H1 (cell line): ENCODE measurements around the gene LRP1-AS.

Experiments used
- EP300 ChIP-seq, 2 experiments: IDR thresholded peaks; 1 replicate in 1 of 2; 2 replicates in 1 of 2; pipeline ENCODE4 v1.6.1; 2011 to 2012; ENCODE audit warnings: low read depth in 2 of 2, low read length in 2 of 2, mild to moderate bottlenecking in 2 of 2, borderline replicate concordance in 1 of 2, inconsistent platforms in 1 of 2, moderate library complexity in 1 of 2
- EZH2 ChIP-seq: fragments of 200-600 bp; sonication (generic); IDR thresholded peaks from 2 replicates; pipeline ENCODE4 v1.7.1; 2012; ENCODE audit warnings: low read depth, mild to moderate bottlenecking, moderate library complexity, low read length, inconsistent platforms; ENCODE audit not compliant: severe bottlenecking
- GABPA ChIP-seq: IDR thresholded peaks from 2 replicates; pipeline ENCODE4 v1.6.1; 2011; ENCODE audit warnings: mild to moderate bottlenecking, low read length, moderate library complexity, borderline replicate concordance; ENCODE audit not compliant: insufficient read depth
- JUN ChIP-seq: IDR thresholded peaks from 2 replicates; pipeline ENCODE4 v1.6.1; 2011; ENCODE audit warnings: low read depth, mild to moderate bottlenecking, improper control_type of control experiment, low read length
- PHF8 ChIP-seq: fragments of 200-600 bp; sonication (generic); conservative IDR thresholded peaks from 2 replicates; pipeline ENCODE4 v1.7.1; 2012; ENCODE audit warnings: low read depth, mild to moderate bottlenecking, inconsistent platforms, low read length, moderate library complexity
- POLR2A ChIP-seq, 2 experiments: IDR thresholded peaks; 1 replicate in 1 of 2; 2 replicates in 1 of 2; pipeline ENCODE4 v1.6.1; 2011; ENCODE audit warnings: low read depth in 2 of 2, low read length in 2 of 2, mild to moderate bottlenecking in 2 of 2; ENCODE audit errors: control extremely low read depth in 1 of 2
- POLR2AphosphoS5 ChIP-seq: IDR thresholded peaks from 2 replicates; pipeline ENCODE4 v1.6.1; 2011; ENCODE audit warnings: low read depth, low read length
- RNF2 ChIP-seq: fragments of 200-900, 300-1000 bp; sonication (generic); IDR thresholded peaks from 2 replicates; pipeline ENCODE4 v1.7.1; 2016; ENCODE audit warnings: borderline replicate concordance, low read depth, mild to moderate bottlenecking, antibody characterized with exemption, low read length; ENCODE audit not compliant: poor library complexity, severe bottlenecking; ENCODE audit errors: missing control alignments
- TAF1 ChIP-seq: IDR thresholded peaks from 2 replicates; pipeline ENCODE4 v1.6.1; 2011; ENCODE audit warnings: mild to moderate bottlenecking, low read depth, low read length
- TEAD4 ChIP-seq: IDR thresholded peaks from 2 replicates; pipeline ENCODE4 v1.6.1; 2012; ENCODE audit warnings: low read depth, low read length, inconsistent platforms, mixed read lengths
- TF ChIP-seq, protein P1 (sequence below): IDR thresholded peaks from 2 replicates; pipeline ENCODE4 v1.6.1; 2012; ENCODE audit warnings: inconsistent platforms
- TF ChIP-seq, protein P2 (sequence below): IDR thresholded peaks from 2 replicates; pipeline ENCODE4 v1.6.1; 2012; ENCODE audit warnings: inconsistent platforms
- TF ChIP-seq, protein P3 (sequence below), 3 experiments: IDR thresholded peaks; 1 replicate in 2 of 3; 2 replicates in 1 of 3; pipeline versions ENCODE4 v1.5.1 to v1.6.1; 2011; ENCODE audit warnings: low read length in 3 of 3, mild to moderate bottlenecking in 3 of 3, inconsistent platforms in 2 of 3, low read depth in 1 of 3, moderate library complexity in 1 of 3; ENCODE audit not compliant: insufficient read depth in 1 of 3; ENCODE audit errors: control extremely low read depth in 1 of 3
- TF ChIP-seq, protein P4 (sequence below): IDR thresholded peaks from 2 replicates; pipeline ENCODE4 v1.6.1; 2011; ENCODE audit warnings: low read length, improper control_type of control experiment

DNA sequence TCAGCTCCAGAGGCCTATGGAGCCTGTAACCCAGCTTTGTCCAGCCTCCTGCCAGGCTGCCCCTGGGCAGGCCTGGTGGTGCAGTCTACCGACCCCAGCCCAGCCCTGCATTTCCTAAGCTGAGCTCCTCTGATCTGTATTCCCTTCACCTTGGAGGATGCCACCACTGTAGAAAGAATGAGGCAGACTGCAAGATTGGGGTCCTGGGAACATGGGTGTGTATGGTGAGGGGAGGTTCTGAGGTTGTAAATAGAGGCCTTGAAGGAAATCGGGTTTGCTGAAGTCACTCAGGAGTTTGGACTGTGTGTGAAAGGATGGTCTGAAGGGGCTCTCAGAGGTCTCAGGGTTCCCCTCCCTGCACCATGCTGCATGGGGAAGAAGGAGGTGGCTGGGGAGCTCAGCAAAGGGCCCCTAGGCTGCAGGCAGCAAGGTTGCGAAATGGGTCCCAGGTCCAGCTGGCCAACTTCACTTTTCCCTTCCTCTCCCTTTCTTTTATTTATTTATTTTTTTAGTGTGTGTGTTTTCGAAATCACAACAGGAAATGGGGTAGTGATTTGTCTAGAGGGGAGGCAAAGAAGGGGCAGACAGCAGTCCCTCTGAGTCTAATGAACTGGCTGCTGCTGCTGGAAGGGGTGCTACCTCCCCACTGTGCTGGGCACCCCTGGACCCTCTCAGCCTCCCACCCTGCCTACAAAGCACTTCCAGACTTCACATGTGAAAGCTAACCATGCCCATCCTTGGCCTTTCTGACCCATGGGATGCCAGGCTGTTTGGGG lies 1.2 kb upstream of the LRP1-AS start:
- TF ChIP-seq, protein P1, sequence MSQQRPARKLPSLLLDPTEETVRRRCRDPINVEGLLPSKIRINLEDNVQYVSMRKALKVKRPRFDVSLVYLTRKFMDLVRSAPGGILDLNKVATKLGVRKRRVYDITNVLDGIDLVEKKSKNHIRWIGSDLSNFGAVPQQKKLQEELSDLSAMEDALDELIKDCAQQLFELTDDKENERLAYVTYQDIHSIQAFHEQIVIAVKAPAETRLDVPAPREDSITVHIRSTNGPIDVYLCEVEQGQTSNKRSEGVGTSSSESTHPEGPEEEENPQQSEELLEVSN: no peak
- TF ChIP-seq, protein P2, sequence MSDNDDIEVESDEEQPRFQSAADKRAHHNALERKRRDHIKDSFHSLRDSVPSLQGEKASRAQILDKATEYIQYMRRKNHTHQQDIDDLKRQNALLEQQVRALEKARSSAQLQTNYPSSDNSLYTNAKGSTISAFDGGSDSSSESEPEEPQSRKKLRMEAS: no peak
- TF ChIP-seq, protein P3, sequence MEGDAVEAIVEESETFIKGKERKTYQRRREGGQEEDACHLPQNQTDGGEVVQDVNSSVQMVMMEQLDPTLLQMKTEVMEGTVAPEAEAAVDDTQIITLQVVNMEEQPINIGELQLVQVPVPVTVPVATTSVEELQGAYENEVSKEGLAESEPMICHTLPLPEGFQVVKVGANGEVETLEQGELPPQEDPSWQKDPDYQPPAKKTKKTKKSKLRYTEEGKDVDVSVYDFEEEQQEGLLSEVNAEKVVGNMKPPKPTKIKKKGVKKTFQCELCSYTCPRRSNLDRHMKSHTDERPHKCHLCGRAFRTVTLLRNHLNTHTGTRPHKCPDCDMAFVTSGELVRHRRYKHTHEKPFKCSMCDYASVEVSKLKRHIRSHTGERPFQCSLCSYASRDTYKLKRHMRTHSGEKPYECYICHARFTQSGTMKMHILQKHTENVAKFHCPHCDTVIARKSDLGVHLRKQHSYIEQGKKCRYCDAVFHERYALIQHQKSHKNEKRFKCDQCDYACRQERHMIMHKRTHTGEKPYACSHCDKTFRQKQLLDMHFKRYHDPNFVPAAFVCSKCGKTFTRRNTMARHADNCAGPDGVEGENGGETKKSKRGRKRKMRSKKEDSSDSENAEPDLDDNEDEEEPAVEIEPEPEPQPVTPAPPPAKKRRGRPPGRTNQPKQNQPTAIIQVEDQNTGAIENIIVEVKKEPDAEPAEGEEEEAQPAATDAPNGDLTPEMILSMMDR (IDR thresholded peaks at IDR 0.05; ENCODE audit: control extremely low read depth in 1 of 3, insufficient read depth in 1 of 3, low read depth in 1 of 3, low read length in 3 of 3): no peak
- TF ChIP-seq POLR2AphosphoS5 (no peak), PHF8 (no peak), EZH2 (no peak), POLR2A (IDR thresholded peaks at IDR 0.05; ENCODE audit: control extremely low read depth in 1 of 2, low read depth in 2 of 2, low read length in 2 of 2) (no peak), TAF1 (no peak), JUN (no peak), TEAD4 (no peak), GABPA (no peak), RNF2 (no peak), EP300 (IDR thresholded peaks at IDR 0.05; ENCODE audit: borderline replicate concordance in 1 of 2, low read depth in 2 of 2, low read length in 2 of 2) (no peak)
- TF ChIP-seq, protein P4, sequence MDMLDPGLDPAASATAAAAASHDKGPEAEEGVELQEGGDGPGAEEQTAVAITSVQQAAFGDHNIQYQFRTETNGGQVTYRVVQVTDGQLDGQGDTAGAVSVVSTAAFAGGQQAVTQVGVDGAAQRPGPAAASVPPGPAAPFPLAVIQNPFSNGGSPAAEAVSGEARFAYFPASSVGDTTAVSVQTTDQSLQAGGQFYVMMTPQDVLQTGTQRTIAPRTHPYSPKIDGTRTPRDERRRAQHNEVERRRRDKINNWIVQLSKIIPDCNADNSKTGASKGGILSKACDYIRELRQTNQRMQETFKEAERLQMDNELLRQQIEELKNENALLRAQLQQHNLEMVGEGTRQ: no peak
